ENCODE measurements around the gene NTN4.

The NTN4 gene

DNA sequence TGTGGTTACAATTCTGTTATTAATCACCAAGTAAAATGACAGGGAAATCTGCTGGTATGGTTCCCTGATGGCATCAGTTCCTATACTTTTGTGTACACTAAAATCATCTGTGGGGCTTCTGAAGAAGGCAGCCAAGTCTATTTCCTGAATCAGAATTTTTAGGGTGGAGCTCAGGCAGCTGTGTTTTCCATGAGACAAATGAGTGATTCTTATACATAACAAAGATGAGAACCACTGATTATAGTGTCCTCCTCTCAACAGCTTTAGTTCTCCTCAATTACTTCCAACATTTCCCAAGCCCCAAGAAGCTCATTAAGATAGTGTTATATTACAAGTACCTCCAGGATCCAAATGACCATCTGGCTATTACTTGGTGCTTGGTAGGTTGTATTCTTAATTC, 174.8 kb downstream of the NTN4 start:
- no peak for TF ChIP-seq ZFX (IDR thresholded peaks at IDR 0.05)
- TF ChIP-seq, protein P1, sequence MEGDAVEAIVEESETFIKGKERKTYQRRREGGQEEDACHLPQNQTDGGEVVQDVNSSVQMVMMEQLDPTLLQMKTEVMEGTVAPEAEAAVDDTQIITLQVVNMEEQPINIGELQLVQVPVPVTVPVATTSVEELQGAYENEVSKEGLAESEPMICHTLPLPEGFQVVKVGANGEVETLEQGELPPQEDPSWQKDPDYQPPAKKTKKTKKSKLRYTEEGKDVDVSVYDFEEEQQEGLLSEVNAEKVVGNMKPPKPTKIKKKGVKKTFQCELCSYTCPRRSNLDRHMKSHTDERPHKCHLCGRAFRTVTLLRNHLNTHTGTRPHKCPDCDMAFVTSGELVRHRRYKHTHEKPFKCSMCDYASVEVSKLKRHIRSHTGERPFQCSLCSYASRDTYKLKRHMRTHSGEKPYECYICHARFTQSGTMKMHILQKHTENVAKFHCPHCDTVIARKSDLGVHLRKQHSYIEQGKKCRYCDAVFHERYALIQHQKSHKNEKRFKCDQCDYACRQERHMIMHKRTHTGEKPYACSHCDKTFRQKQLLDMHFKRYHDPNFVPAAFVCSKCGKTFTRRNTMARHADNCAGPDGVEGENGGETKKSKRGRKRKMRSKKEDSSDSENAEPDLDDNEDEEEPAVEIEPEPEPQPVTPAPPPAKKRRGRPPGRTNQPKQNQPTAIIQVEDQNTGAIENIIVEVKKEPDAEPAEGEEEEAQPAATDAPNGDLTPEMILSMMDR (conservative IDR thresholded peaks at IDR 0.05): no peak
- H3K27ac ChIP-seq: no peak overlapping the region

DNA sequence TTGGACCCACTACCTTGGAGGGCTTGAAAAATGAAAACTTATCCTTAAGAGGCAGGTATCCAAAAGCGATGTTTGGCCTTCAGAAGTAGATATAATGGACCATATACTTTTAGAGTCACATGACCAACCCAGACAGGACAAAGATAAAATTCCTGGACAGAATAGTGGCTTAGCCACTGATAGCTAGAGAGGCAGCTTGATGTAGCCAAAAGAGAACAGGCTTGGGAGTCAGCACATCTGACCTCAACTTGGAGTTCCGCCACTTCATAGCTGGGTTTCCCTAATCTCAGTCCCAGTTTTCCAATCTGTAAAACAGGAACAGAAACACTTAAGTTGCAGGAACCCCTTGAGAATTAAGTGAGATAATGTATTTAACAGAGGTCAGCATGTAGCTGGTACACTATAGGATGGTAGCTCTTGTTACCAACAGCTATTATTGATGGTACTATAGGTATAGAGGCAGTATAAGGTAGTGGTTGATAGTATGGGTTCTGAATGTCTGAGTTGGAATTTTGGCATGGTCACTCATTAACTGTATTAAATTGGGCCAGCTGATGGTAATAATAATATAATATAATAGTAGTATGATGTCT, 176.1 kb downstream of the NTN4 start:
- H3K27ac ChIP-seq: no peak overlapping the region
- TF ChIP-seq, protein P1 (conservative IDR thresholded peaks at IDR 0.05): no peak
- TF ChIP-seq ZFX (IDR thresholded peaks at IDR 0.05): no peak

DNA sequence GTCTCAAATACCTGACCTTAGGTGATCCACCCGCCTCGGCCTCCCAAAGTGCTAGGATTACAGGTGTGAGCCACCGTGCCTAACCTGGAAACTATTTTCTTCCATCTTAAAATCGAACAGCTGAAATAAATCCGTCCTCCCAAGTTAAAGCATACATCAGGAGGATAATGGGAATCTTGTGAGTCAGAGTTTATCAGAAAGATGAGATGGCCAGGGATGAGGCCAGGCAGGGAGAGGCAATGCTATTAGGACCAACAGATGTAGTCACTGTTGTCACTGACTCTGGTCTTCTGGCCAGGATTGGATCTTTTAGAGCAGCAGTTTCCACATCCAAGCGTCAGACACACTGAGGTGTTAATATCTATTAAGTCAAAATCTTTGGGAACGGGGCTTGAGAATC, 177.5 kb downstream of the NTN4 start:
- H3K27ac ChIP-seq: no peak overlapping the region
- TF ChIP-seq, protein P1 (conservative IDR thresholded peaks at IDR 0.05): no peak
- no peak for TF ChIP-seq ZFX (IDR thresholded peaks at IDR 0.05)

- no peak overlapping the region for H3K27ac ChIP-seq
These were observed 178.8 kb downstream of the NTN4 start for GRCh38 chr12:95611676-95612309.

GRCh38 chr12:95608252-95609033, 182.1 kb downstream of the NTN4 start:
- H3K27ac ChIP-seq: no peak overlapping the region

More at GRCh38 chr12:95611676-95612309, 178.8 kb downstream of the NTN4 start:
- no peak for TF ChIP-seq ZFX (IDR thresholded peaks at IDR 0.05)
- TF ChIP-seq, protein P1 (conservative IDR thresholded peaks at IDR 0.05): no peak

More at GRCh38 chr12:95608252-95609033, 182.1 kb downstream of the NTN4 start:
- no peak for TF ChIP-seq ZFX (IDR thresholded peaks at IDR 0.05)
- TF ChIP-seq, protein P1 (conservative IDR thresholded peaks at IDR 0.05): no peak
